H1 (cell line): Measurements from ENCODE around the gene NR2F2.

Source experiments
- ASH2L ChIP-seq: fragments of 200-600, 300-600 bp; sonication (generic); IDR thresholded peaks from one replicate; pipeline ENCODE4 v1.7.1; 2017; ENCODE audit warnings: low read length
- CREB1 ChIP-seq: IDR thresholded peaks from 2 replicates; pipeline ENCODE4 v1.6.1; 2012; ENCODE audit warnings: inconsistent platforms
- EP300 ChIP-seq, 2 experiments: IDR thresholded peaks; 1 replicate in 1 of 2; 2 replicates in 1 of 2; pipeline ENCODE4 v1.6.1; 2011 to 2012; ENCODE audit warnings: low read depth in 2 of 2, low read length in 2 of 2, mild to moderate bottlenecking in 2 of 2, borderline replicate concordance in 1 of 2, inconsistent platforms in 1 of 2, moderate library complexity in 1 of 2
- EZH2 ChIP-seq: fragments of 200-600 bp; sonication (generic); IDR thresholded peaks from 2 replicates; pipeline ENCODE4 v1.7.1; 2012; ENCODE audit warnings: low read depth, mild to moderate bottlenecking, moderate library complexity, low read length, inconsistent platforms; ENCODE audit not compliant: severe bottlenecking
- JUN ChIP-seq: IDR thresholded peaks from 2 replicates; pipeline ENCODE4 v1.6.1; 2011; ENCODE audit warnings: low read depth, mild to moderate bottlenecking, improper control_type of control experiment, low read length
- PHF8 ChIP-seq: fragments of 200-600 bp; sonication (generic); conservative IDR thresholded peaks from 2 replicates; pipeline ENCODE4 v1.7.1; 2012; ENCODE audit warnings: low read depth, mild to moderate bottlenecking, inconsistent platforms, low read length, moderate library complexity
- POLR2A ChIP-seq, 2 experiments: IDR thresholded peaks; 1 replicate in 1 of 2; 2 replicates in 1 of 2; pipeline ENCODE4 v1.6.1; 2011; ENCODE audit warnings: low read depth in 2 of 2, low read length in 2 of 2, mild to moderate bottlenecking in 2 of 2; ENCODE audit errors: control extremely low read depth in 1 of 2
- TAF1 ChIP-seq: IDR thresholded peaks from 2 replicates; pipeline ENCODE4 v1.6.1; 2011; ENCODE audit warnings: mild to moderate bottlenecking, low read depth, low read length
- TBP ChIP-seq: IDR thresholded peaks from 2 replicates; pipeline ENCODE4 v1.6.1; 2011; ENCODE audit warnings: low read depth, low read length, improper control_type of control experiment
- YY1 ChIP-seq: IDR thresholded peaks from 2 replicates; pipeline ENCODE4 v1.6.1; 2011; ENCODE audit warnings: low read depth, mild to moderate bottlenecking, low read length
- TF ChIP-seq, protein P1 (sequence below), 3 experiments: IDR thresholded peaks; 1 replicate in 2 of 3; 2 replicates in 1 of 3; pipeline versions ENCODE4 v1.5.1 to v1.6.1; 2011; ENCODE audit warnings: low read length in 3 of 3, mild to moderate bottlenecking in 3 of 3, inconsistent platforms in 2 of 3, low read depth in 1 of 3, moderate library complexity in 1 of 3; ENCODE audit not compliant: insufficient read depth in 1 of 3; ENCODE audit errors: control extremely low read depth in 1 of 3
- TF ChIP-seq, protein P2 (sequence below): IDR thresholded peaks from 2 replicates; pipeline ENCODE4 v1.6.1; 2011; ENCODE audit warnings: low read depth, mild to moderate bottlenecking, low read length; ENCODE audit not compliant: insufficient read depth
- TF ChIP-seq, protein P3 (sequence below): IDR thresholded peaks from 2 replicates; pipeline ENCODE4 v1.6.1; 2012; ENCODE audit warnings: low read length, inconsistent platforms

DNA sequence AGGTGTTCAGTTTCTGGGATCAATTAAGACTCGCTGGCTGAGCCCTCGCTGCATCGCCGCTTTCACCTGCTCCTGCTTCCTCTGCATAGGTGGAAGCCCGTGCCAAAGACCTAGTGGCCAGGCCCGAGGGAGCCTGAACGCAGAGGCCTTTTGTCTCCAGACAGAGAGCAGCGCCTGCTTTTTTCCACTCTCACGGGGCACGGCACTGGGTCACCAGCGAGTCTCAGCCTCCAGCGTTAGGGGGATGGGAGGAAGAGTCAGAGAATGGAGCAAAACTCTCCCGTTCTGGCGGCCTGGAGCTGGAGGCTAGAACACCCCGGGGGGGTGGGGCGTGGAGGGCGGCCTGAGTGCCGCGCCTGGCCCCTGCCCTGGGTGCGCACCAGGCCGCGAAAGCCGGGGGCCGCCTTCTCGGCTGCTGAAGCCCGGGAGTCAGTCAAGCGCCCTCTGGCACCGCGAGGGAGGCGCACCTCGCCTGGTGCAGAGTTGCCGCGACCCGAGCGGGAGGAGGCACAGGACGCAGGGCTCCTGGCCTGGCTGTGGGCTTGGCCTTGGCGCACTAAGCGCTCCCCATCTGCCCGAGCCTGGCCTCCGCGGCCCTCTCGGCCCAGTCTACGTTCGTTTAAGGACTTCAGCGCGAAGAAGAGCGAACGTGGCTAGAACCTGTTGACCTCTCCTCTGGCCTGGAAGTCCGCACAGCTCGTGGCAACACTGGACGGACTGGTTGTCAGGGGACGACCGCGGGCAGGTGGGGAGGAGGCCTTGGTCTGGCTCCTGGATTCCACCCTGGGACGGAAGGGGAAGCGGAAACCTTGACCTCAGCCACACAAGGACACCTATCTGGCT is 21.5 kb downstream of the NR2F2 start:
- TF ChIP-seq EP300 (IDR thresholded peaks at IDR 0.05; ENCODE audit: borderline replicate concordance in 1 of 2, low read depth in 2 of 2, low read length in 2 of 2), result no peak
- TF ChIP-seq, protein P1, sequence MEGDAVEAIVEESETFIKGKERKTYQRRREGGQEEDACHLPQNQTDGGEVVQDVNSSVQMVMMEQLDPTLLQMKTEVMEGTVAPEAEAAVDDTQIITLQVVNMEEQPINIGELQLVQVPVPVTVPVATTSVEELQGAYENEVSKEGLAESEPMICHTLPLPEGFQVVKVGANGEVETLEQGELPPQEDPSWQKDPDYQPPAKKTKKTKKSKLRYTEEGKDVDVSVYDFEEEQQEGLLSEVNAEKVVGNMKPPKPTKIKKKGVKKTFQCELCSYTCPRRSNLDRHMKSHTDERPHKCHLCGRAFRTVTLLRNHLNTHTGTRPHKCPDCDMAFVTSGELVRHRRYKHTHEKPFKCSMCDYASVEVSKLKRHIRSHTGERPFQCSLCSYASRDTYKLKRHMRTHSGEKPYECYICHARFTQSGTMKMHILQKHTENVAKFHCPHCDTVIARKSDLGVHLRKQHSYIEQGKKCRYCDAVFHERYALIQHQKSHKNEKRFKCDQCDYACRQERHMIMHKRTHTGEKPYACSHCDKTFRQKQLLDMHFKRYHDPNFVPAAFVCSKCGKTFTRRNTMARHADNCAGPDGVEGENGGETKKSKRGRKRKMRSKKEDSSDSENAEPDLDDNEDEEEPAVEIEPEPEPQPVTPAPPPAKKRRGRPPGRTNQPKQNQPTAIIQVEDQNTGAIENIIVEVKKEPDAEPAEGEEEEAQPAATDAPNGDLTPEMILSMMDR (IDR thresholded peaks at IDR 0.05; ENCODE audit: control extremely low read depth in 1 of 3, insufficient read depth in 1 of 3, low read depth in 1 of 3, low read length in 3 of 3), result no peak
- TF ChIP-seq YY1, result no peak
- TF ChIP-seq, protein P2, sequence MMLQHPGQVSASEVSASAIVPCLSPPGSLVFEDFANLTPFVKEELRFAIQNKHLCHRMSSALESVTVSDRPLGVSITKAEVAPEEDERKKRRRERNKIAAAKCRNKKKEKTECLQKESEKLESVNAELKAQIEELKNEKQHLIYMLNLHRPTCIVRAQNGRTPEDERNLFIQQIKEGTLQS, result no peak
- no peak for TF ChIP-seq JUN
- peak; percentile 98 for TF ChIP-seq EZH2
- no peak for TF ChIP-seq PHF8
- no peak for TF ChIP-seq TAF1
- TF ChIP-seq ASH2L, result no peak
- TF ChIP-seq POLR2A (IDR thresholded peaks at IDR 0.05; ENCODE audit: control extremely low read depth in 1 of 2, low read depth in 2 of 2, low read length in 2 of 2), result no peak
- TF ChIP-seq, protein P3, sequence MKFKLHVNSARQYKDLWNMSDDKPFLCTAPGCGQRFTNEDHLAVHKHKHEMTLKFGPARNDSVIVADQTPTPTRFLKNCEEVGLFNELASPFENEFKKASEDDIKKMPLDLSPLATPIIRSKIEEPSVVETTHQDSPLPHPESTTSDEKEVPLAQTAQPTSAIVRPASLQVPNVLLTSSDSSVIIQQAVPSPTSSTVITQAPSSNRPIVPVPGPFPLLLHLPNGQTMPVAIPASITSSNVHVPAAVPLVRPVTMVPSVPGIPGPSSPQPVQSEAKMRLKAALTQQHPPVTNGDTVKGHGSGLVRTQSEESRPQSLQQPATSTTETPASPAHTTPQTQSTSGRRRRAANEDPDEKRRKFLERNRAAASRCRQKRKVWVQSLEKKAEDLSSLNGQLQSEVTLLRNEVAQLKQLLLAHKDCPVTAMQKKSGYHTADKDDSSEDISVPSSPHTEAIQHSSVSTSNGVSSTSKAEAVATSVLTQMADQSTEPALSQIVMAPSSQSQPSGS, result no peak
- no peak for TF ChIP-seq TBP
- no peak for TF ChIP-seq CREB1
